Psoas muscle (tissue), 8 donors: ENCODE measurements around the gene RGS5. TPM values are rescaled to one million over a fixed set of nuclear protein-coding genes. Genes with fewer than 3 reads are reported as not detected.

ENCODE experiments used
- ATAC-seq, 4 donors: fragments of 200-7000 bp; cut with Tn5 transposase; one replicate each; pipeline ENCODE4 v1.9.1; 2020; ENCODE audit warnings: moderate library complexity in 3 of 4, mild to moderate bottlenecking in 2 of 4
- DNase-seq, 2 donors: peaks; one replicate each; pipeline ENCODE4 v3.0.0-alpha.2; 2020
- H3K27ac ChIP-seq: fragments of 200-600 bp; one replicate; pipeline ENCODE4 v1.8.0; 2022
- H3K27me3 ChIP-seq, 3 donors: fragments of 200-600 bp in 1 of 3; one replicate each; pipeline versions ENCODE4 v1.6.1 to v1.8.0; 2013 to 2022; ENCODE audit warnings: low read length in 2 of 3, mild to moderate bottlenecking in 2 of 3, moderate library complexity in 1 of 3; ENCODE audit not compliant: insufficient read depth in 3 of 3
- H3K36me3 ChIP-seq, 2 donors: fragments of 200-600 bp in 1 of 2; one replicate each; pipeline versions ENCODE4 v1.6.1 to v1.8.0; 2013 to 2022; ENCODE audit warnings: low read depth in 1 of 2, mild to moderate bottlenecking in 1 of 2, moderate library complexity in 1 of 2; ENCODE audit not compliant: insufficient read depth in 1 of 2
- H3K4me1 ChIP-seq: fragments of 200-600 bp; one replicate; pipeline ENCODE4 v1.8.0; 2022
- H3K4me3 ChIP-seq: fragments of 200-600 bp; one replicate; pipeline ENCODE4 v1.8.0; 2022; ENCODE audit warnings: mild to moderate bottlenecking
- H3K9me3 ChIP-seq: fragments of 200-600 bp; one replicate; pipeline ENCODE4 v1.8.0; 2022
- CTCF ChIP-seq: fragments of 200-600 bp; IDR thresholded peaks from one replicate; pipeline ENCODE4 v1.8.0; 2022; ENCODE audit warnings: antibody characterized with exemption
- WGBS, 3 donors: extraction: QIAGEN DNeasy Blood & Tissue Kit; methylation state at CpG; one replicate each; pipeline versions ENCODE4 v1.1.6 to v1.1.7; 2013; 5-methylcytosine and 5-hydroxymethylcytosine counted together
- intact Hi-C, 2 donors: fragments of 100-400 bp; cut with DNase I; formaldehyde crosslinking; loops; one replicate each; pipeline versions ENCODE4 v1.11.0 to v1.14.2; 2022
- polyA plus RNA-seq, 3 donors: library from polyadenylated mRNA; stranded (reverse); fragments of 200-250 nt; gene quantifications; one replicate each; pipeline ENCODE4 v1.2.3, GENCODE V29; 2013
- total RNA-seq, 4 donors: library from RNA; stranded (reverse); fragmentation: NEBNext Ultra II Directional in 2 of 4; extraction: Animal tissue kit (Norgen Biotek cat#: 25700) in 2 of 4; gene quantifications; one replicate each; pipeline versions ENCODE4 v1.2.1 to v1.2.4, GENCODE V29; 2021 to 2023
- donor health status: healthy with polysubstance abuse.
- donor health status: DM: no; HTN: no; CAD: no; lungs with moderate emphysema.
- donor health status: Bipolar disorder and iron deficiency.
- donor health status: healthy.
- donor health status: DM: yes; HTN: yes; CAD: no.
- donor health status: DM: no; HTN: no; CAD: no.
- donor health status: DM: no; HTN: no; CAD: no.
- donor health status: DM: yes; HTN: yes; CAD: no.

RGS5 gene
- total and polyA plus RNA-seq, 7 donors, result 31.0 to 313 (median 109) TPM

- WGBS, 3 donors, result 34 to 47% (median 34%) methylated on average over 2 of the region's 2 CpGs
- Histone ChIP-seq H3K4me3 (no peak overlapping the region), H3K36me3 (no peaks in the 10 kb centered on the region), H3K9me3 (no peaks in the 10 kb centered on the region), H3K4me1 (no peaks in the 10 kb centered on the region), H3K27me3 (no peaks in the 10 kb centered on the region), H3K27ac (no peak overlapping the region)
- DNase-seq (no peak), ATAC-seq (no peak)
- TF ChIP-seq CTCF, result no peak
- intact Hi-C loops, result no loop called here
These were observed 108.1 kb downstream of the RGS5 start for GRCh38 chr1:163094589-163094988.

- WGBS, 3 donors, result 50 to 65% (median 62%) methylated on average over 4 of the region's 4 CpGs
- no peak for DNase-seq
- TF ChIP-seq CTCF, result no peak
- Histone ChIP-seq H3K36me3 (no peaks in the 10 kb centered on the region), H3K27me3 (no peaks in the 10 kb centered on the region), H3K4me3 (no peak overlapping the region), H3K9me3 (no peaks in the 10 kb centered on the region), H3K27ac (no peak overlapping the region), H3K4me1 (no peaks in the 10 kb centered on the region)
- intact Hi-C loops, result no loop called here
- ATAC-seq, result no peak
These were observed 108.5 kb downstream of the RGS5 start for GRCh38 chr1:163094182-163094581.

- TF ChIP-seq CTCF, result no peak
- Histone ChIP-seq H3K9me3 (no peaks in the 10 kb centered on the region), H3K4me3 (no peak overlapping the region), H3K36me3 (no peaks in the 10 kb centered on the region), H3K4me1 (no peaks in the 10 kb centered on the region), H3K27me3 (no peaks in the 10 kb centered on the region), H3K27ac (no peak overlapping the region)
- DNase-seq (no peak), ATAC-seq (no peak)
- 82 to 90% (median 85%) methylated on average over 9 of the region's 9 CpGs for WGBS, 3 donors
- intact Hi-C loops, result no loop called here
These were observed 109.1 kb downstream of the RGS5 start for GRCh38 chr1:163093579-163093978.

GRCh38 chr1:163093169-163093568 lies 109.5 kb downstream of the RGS5 start:
- TF ChIP-seq CTCF, result no peak
- intact Hi-C loops, result no loop called here
- ATAC-seq, result no peak
- Histone ChIP-seq H3K4me1 (no peaks in the 10 kb centered on the region), H3K27ac (no peak overlapping the region), H3K4me3 (no peak overlapping the region), H3K9me3 (no peaks in the 10 kb centered on the region), H3K27me3 (no peaks in the 10 kb centered on the region), H3K36me3 (no peaks in the 10 kb centered on the region)
- DNase-seq, result no peak
- WGBS, 3 donors, result 62 to 71% (median 64%) methylated on average over 4 of the region's 4 CpGs

Other genes starting within 250 kb of the RGS5 start
- gene RGS4, start 133.6 kb downstream of the RGS5 start, total RNA-seq, result under 1 TPM; 0.13 to 0.69 (median 0.25) TPM
- under 1 TPM; 0.09 to 0.23 (median 0.17) TPM for gene RGS4, start 133.6 kb downstream of the RGS5 start, polyA plus RNA-seq
- gene NUF2, start 119.0 kb upstream of the RGS5 start, total RNA-seq, result under 1 TPM in 3 of 4 donors, not detected in 1; 0.30 to 0.48 (median 0.37) TPM
- under 1 TPM; 0.15 to 0.25 (median 0.18) TPM for gene NUF2, start 119.0 kb upstream of the RGS5 start, polyA plus RNA-seq